ENCODE measurements around the gene SP6.

DNA sequence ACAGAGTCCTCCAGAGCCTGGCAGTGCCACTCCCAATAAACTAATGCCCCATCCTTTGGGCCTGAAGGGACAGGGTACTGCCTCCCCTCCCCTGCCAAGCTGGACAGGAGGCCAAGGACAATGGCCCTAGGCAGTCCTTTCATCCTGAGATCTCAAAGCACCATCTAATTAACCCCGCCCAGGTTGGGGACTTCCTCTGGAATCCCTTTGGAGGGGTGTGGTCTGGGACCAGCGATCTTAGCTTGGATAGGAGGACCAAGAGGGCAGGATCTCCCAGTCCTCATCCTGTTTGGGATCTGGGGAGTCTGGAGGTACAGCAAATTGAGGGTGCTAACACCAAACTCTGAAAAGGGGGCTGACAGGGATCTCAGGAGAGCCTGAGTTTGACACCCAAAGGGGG, 18.2 kb upstream of the SP6 start:
- TF ChIP-seq, protein P1, sequence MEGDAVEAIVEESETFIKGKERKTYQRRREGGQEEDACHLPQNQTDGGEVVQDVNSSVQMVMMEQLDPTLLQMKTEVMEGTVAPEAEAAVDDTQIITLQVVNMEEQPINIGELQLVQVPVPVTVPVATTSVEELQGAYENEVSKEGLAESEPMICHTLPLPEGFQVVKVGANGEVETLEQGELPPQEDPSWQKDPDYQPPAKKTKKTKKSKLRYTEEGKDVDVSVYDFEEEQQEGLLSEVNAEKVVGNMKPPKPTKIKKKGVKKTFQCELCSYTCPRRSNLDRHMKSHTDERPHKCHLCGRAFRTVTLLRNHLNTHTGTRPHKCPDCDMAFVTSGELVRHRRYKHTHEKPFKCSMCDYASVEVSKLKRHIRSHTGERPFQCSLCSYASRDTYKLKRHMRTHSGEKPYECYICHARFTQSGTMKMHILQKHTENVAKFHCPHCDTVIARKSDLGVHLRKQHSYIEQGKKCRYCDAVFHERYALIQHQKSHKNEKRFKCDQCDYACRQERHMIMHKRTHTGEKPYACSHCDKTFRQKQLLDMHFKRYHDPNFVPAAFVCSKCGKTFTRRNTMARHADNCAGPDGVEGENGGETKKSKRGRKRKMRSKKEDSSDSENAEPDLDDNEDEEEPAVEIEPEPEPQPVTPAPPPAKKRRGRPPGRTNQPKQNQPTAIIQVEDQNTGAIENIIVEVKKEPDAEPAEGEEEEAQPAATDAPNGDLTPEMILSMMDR (IDR thresholded peaks at IDR 0.05; ENCODE audit: low read depth, low read length, missing input control): no peak
- TF ChIP-seq GABPA (IDR thresholded peaks at IDR 0.05 in 1 of 2, conservative IDR thresholded peaks at IDR 0.05 in 1 of 2) (no peak), JUND (IDR thresholded peaks at IDR 0.05) (no peak), EGR1 (IDR thresholded peaks at IDR 0.05; ENCODE audit: low read depth in 2 of 2) (no peak), RAD21 (IDR thresholded peaks at IDR 0.05) (no peak)
- TF ChIP-seq, protein P2, sequence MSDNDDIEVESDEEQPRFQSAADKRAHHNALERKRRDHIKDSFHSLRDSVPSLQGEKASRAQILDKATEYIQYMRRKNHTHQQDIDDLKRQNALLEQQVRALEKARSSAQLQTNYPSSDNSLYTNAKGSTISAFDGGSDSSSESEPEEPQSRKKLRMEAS (IDR thresholded peaks at IDR 0.05): no peak
- TF ChIP-seq, protein P3, sequence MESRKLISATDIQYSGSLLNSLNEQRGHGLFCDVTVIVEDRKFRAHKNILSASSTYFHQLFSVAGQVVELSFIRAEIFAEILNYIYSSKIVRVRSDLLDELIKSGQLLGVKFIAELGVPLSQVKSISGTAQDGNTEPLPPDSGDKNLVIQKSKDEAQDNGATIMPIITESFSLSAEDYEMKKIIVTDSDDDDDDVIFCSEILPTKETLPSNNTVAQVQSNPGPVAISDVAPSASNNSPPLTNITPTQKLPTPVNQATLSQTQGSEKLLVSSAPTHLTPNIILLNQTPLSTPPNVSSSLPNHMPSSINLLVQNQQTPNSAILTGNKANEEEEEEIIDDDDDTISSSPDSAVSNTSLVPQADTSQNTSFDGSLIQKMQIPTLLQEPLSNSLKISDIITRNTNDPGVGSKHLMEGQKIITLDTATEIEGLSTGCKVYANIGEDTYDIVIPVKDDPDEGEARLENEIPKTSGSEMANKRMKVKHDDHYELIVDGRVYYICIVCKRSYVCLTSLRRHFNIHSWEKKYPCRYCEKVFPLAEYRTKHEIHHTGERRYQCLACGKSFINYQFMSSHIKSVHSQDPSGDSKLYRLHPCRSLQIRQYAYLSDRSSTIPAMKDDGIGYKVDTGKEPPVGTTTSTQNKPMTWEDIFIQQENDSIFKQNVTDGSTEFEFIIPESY (IDR thresholded peaks at IDR 0.05): no peak
- TF ChIP-seq, protein P4, sequence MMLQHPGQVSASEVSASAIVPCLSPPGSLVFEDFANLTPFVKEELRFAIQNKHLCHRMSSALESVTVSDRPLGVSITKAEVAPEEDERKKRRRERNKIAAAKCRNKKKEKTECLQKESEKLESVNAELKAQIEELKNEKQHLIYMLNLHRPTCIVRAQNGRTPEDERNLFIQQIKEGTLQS (IDR thresholded peaks at IDR 0.05): no peak

Measured in liver (tissue), 3 donors.